H9 (cell line): Measurements from ENCODE around the gene PROC. TPM values are rescaled to one million over a fixed set of nuclear protein-coding genes. Genes with fewer than 3 reads are reported as not detected.

ENCODE experiments used
- DNase-seq: peaks from one replicate; pipeline ENCODE4 v3.0.0-alpha.2; 2017
- H2AFZ ChIP-seq: one replicate; pipeline ENCODE4 v1.6.1; 2013; ENCODE audit warnings: mild to moderate bottlenecking, low read length, control low read depth, moderate library complexity
- H2AK5ac ChIP-seq: 2 replicates; pipeline ENCODE4 v1.6.1; 2013; ENCODE audit warnings: low read length, control low read depth, mixed read lengths; ENCODE audit not compliant: insufficient read length
- H2BK120ac ChIP-seq: one replicate; pipeline ENCODE4 v1.6.1; 2013; ENCODE audit warnings: low read depth, mild to moderate bottlenecking, low read length, control low read depth, inconsistent platforms; ENCODE audit not compliant: poor library complexity, severe bottlenecking
- H2BK12ac ChIP-seq: 2 replicates; pipeline ENCODE4 v1.6.1; 2013; ENCODE audit warnings: low read length, control low read depth, mixed read lengths, low read depth; ENCODE audit not compliant: insufficient read length
- H2BK15ac ChIP-seq: 2 replicates; pipeline ENCODE4 v1.6.1; 2013; ENCODE audit warnings: low read depth, low read length, control low read depth
- H2BK20ac ChIP-seq: one replicate; pipeline ENCODE4 v1.6.1; 2013; ENCODE audit warnings: low read depth, mild to moderate bottlenecking, low read length, control low read depth, inconsistent platforms; ENCODE audit not compliant: poor library complexity, severe bottlenecking
- H2BK5ac ChIP-seq: 2 replicates; pipeline ENCODE4 v1.6.1; 2013; ENCODE audit warnings: low read length, control low read depth, mixed read lengths; ENCODE audit not compliant: insufficient read length
- H3K14ac ChIP-seq: 2 replicates; pipeline ENCODE4 v1.6.1; 2013; ENCODE audit warnings: low read length, control low read depth; ENCODE audit not compliant: insufficient read depth
- H3K18ac ChIP-seq: 2 replicates; pipeline ENCODE4 v1.6.1; 2013; ENCODE audit warnings: low read depth, mild to moderate bottlenecking, mixed read lengths, low read length, control low read depth; ENCODE audit not compliant: insufficient read length
- H3K23ac ChIP-seq: 2 replicates; pipeline ENCODE4 v1.6.1; 2013; ENCODE audit warnings: low read length, control low read depth, mixed read lengths, low read depth; ENCODE audit not compliant: insufficient read length
- H3K23me2 ChIP-seq: 2 replicates; pipeline ENCODE4 v1.6.1; 2013; ENCODE audit warnings: low read depth, mild to moderate bottlenecking, mixed read lengths, low read length, control low read depth; ENCODE audit not compliant: insufficient read length, poor library complexity, severe bottlenecking
- H3K27ac ChIP-seq: 2 replicates; pipeline ENCODE4 v1.5.1; 2013; ENCODE audit warnings: low read length, control low read depth, mixed read lengths, low read depth; ENCODE audit not compliant: insufficient read length
- H3K27me3 ChIP-seq: 2 replicates; pipeline ENCODE4 v1.6.1; 2013; ENCODE audit warnings: low read length, control low read depth, inconsistent platforms; ENCODE audit not compliant: insufficient read depth
- H3K4ac ChIP-seq: 2 replicates; pipeline ENCODE4 v1.6.1; 2013; ENCODE audit warnings: low read depth, mild to moderate bottlenecking, control low read depth, inconsistent platforms, low read length, moderate library complexity
- H3K4me1 ChIP-seq: 2 replicates; pipeline ENCODE4 v1.6.1; 2013; ENCODE audit warnings: low read length, control low read depth, inconsistent platforms; ENCODE audit not compliant: insufficient read depth
- H3K4me2 ChIP-seq: 2 replicates; pipeline ENCODE4 v1.6.1; 2013; ENCODE audit warnings: low read length, control low read depth, mixed read lengths; ENCODE audit not compliant: insufficient read length, insufficient read depth
- H3K56ac ChIP-seq: 2 replicates; pipeline ENCODE4 v1.6.1; 2013; ENCODE audit warnings: low read depth, mild to moderate bottlenecking, mixed read lengths, low read length, control low read depth; ENCODE audit not compliant: insufficient read length
- H3K79me1 ChIP-seq: 2 replicates; pipeline ENCODE4 v1.6.1; 2013; ENCODE audit warnings: low read depth, mild to moderate bottlenecking, moderate library complexity, low read length, control low read depth, inconsistent platforms; ENCODE audit not compliant: insufficient read depth, poor library complexity, severe bottlenecking
- H3K79me2 ChIP-seq: 2 replicates; pipeline ENCODE4 v1.6.1; 2013; ENCODE audit warnings: low read length, control low read depth, inconsistent platforms; ENCODE audit not compliant: insufficient read depth
- H3K9ac ChIP-seq: 2 replicates; pipeline ENCODE4 v1.6.1; 2013; ENCODE audit warnings: low read length, control low read depth, mixed read lengths; ENCODE audit not compliant: insufficient read length; ENCODE audit errors: extremely low read depth
- H3K9me3 ChIP-seq: one replicate; pipeline ENCODE4 v1.6.1; 2013; ENCODE audit warnings: low read depth, low read length, inconsistent platforms; ENCODE audit not compliant: control insufficient read depth
- H3T11ph ChIP-seq: one replicate; pipeline ENCODE4 v1.6.1; 2013; ENCODE audit warnings: mild to moderate bottlenecking, low read length, control low read depth, inconsistent platforms
- H4K20me1 ChIP-seq: one replicate; pipeline ENCODE4 v1.6.1; 2013; ENCODE audit not compliant: control insufficient read depth, insufficient read length, insufficient read depth
- H4K5ac ChIP-seq: 2 replicates; pipeline ENCODE4 v1.6.1; 2013; ENCODE audit warnings: low read depth, mild to moderate bottlenecking, mixed read lengths, low read length, control low read depth; ENCODE audit not compliant: insufficient read length
- H4K8ac ChIP-seq: replicated peaks from 2 replicates; pipeline ENCODE4 v1.6.1; 2013; ENCODE audit warnings: low read length, control low read depth, mixed read lengths, low read depth; ENCODE audit not compliant: insufficient read length
- H4K91ac ChIP-seq: 2 replicates; pipeline ENCODE4 v1.6.1; 2013; ENCODE audit warnings: low read depth, mild to moderate bottlenecking, moderate library complexity, mixed read lengths, low read length, control low read depth; ENCODE audit not compliant: insufficient read length
- H3K27ac Mint-ChIP-seq, 3 experiments: 2 replicates in 2 of 3; 3 replicates in 1 of 3; pipeline ENCODE4 v1.8.0; 2020 to 2021; ENCODE audit warnings: mixed read lengths in 3 of 3, mild to moderate bottlenecking in 1 of 3, moderate library complexity in 1 of 3
- H3K27me3 Mint-ChIP-seq: 2 replicates; pipeline ENCODE4 v1.8.0; 2021; ENCODE audit warnings: low read depth, mild to moderate bottlenecking, moderate library complexity, mixed read lengths
- H3K36me3 Mint-ChIP-seq, 3 experiments: 2 replicates in 2 of 3; 3 replicates in 1 of 3; pipeline ENCODE4 v1.8.0; 2020 to 2021; ENCODE audit warnings: low read depth in 3 of 3, mixed read lengths in 3 of 3; ENCODE audit not compliant: insufficient read depth in 1 of 3
- H3K4me1 Mint-ChIP-seq, 2 experiments: 2 replicates each; pipeline ENCODE4 v1.8.0; 2020; ENCODE audit warnings: mixed read lengths in 2 of 2
- H3K4me3 Mint-ChIP-seq, 2 experiments: 2 replicates in 1 of 2; 3 replicates in 1 of 2; pipeline ENCODE4 v1.8.0; 2020 to 2021; ENCODE audit warnings: mild to moderate bottlenecking in 2 of 2, mixed read lengths in 2 of 2, moderate library complexity in 1 of 2
- H3K9me3 Mint-ChIP-seq, 2 experiments: 2 replicates in 1 of 2; 3 replicates in 1 of 2; pipeline ENCODE4 v1.8.0; 2020; ENCODE audit warnings: mild to moderate bottlenecking in 2 of 2, mixed read lengths in 2 of 2, moderate library complexity in 1 of 2
- WGBS: extraction: QIAGEN DNeasy Blood & Tissue Kit; methylation state at CpG from one replicate; pipeline ENCODE4 v1.1.7; 2013; ENCODE audit warnings: missing lambda C conversion rate, low lambda C conversion rate, mixed read lengths; ENCODE audit not compliant: insufficient read length; ENCODE audit errors: extremely low coverage; 5-methylcytosine and 5-hydroxymethylcytosine counted together
- total RNA-seq: library from RNA; stranded (reverse); gene quantifications from 2 replicates; pipeline ENCODE4 v1.2.1, GENCODE V29; 2021
- TF ChIP-seq, protein P1 (sequence below): fragments of 200-600 bp; sonication (generic); conservative IDR thresholded peaks from 3 replicates; pipeline ENCODE4 v1.8.0; 2021; ENCODE audit warnings: antibody characterized with exemption, mild to moderate bottlenecking

The PROC gene
- total RNA-seq, 1 experiment from 2014 or later = 0.61 TPM

DNA sequence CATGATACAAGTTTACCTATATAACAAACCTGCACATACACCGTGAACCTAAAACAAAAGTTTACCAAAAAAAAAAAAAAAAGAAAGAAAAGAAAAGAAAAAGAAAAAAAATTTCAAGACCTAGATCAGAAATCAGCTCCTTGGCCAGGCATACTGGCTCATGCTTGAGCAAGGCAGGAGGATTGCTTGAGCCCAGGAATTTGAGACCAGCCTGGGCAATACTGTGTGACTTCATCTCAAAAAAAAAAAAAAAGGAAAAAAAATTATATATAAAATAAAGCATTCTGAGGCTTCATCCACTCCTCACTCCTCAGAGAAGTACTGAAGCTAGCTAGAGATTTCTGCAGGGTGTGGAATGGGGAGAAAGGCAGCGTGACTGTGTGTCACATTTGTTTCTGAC is 11.8 kb upstream of the PROC start:
- H3K4me3 Mint-ChIP-seq = no peak overlapping the region
- H3K27me3 Mint-ChIP-seq = no peaks in the 10 kb centered on the region
- Histone ChIP-seq H4K5ac (no peak overlapping the region), H2AFZ (no peak overlapping the region), H3K23me2 (peaks cover 3% of the 10 kb centered on the region), H3K79me1 (no peaks in the 10 kb centered on the region), H3K4me1 (peaks cover 2% of the 10 kb centered on the region), H2BK5ac (no peak overlapping the region), H2AK5ac (no peak overlapping the region), H3K4ac (no peak overlapping the region), H2BK12ac (no peak overlapping the region), H3K79me2 (no peaks in the 10 kb centered on the region), H4K20me1 (no peaks in the 10 kb centered on the region), H3K9ac (no peak overlapping the region), H3K9me3 (no peaks in the 10 kb centered on the region), H3K18ac (no peak overlapping the region), H3K14ac (no peak overlapping the region), H3T11ph (no peak overlapping the region), H3K56ac (no peak overlapping the region), H4K91ac (no peak overlapping the region), H4K8ac (no peak overlapping the region), H2BK20ac (no peak overlapping the region), H3K27me3 (no peaks in the 10 kb centered on the region), H2BK120ac (no peak overlapping the region), H2BK15ac (no peak overlapping the region), H3K27ac (no peak overlapping the region), H3K23ac (no peak overlapping the region), H3K4me2 (no peak overlapping the region)
- no peaks in the 10 kb centered on the region for H3K36me3 Mint-ChIP-seq
- TF ChIP-seq, protein P1, sequence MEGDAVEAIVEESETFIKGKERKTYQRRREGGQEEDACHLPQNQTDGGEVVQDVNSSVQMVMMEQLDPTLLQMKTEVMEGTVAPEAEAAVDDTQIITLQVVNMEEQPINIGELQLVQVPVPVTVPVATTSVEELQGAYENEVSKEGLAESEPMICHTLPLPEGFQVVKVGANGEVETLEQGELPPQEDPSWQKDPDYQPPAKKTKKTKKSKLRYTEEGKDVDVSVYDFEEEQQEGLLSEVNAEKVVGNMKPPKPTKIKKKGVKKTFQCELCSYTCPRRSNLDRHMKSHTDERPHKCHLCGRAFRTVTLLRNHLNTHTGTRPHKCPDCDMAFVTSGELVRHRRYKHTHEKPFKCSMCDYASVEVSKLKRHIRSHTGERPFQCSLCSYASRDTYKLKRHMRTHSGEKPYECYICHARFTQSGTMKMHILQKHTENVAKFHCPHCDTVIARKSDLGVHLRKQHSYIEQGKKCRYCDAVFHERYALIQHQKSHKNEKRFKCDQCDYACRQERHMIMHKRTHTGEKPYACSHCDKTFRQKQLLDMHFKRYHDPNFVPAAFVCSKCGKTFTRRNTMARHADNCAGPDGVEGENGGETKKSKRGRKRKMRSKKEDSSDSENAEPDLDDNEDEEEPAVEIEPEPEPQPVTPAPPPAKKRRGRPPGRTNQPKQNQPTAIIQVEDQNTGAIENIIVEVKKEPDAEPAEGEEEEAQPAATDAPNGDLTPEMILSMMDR = no peak
- peaks cover 17 to 18% of the 10 kb centered on the region in 2 experiments for H3K4me1 Mint-ChIP-seq
- WGBS = no CpG with 5 or more reads among the region's 2 CpGs
- no peaks in the 10 kb centered on the region for H3K9me3 Mint-ChIP-seq
- no peak overlapping the region for H3K27ac Mint-ChIP-seq
- no peak for DNase-seq
